SJCRH30 (cell line): ENCODE data around the gene BCL2L15. TPM values are rescaled to one million over a fixed set of nuclear protein-coding genes. Genes with fewer than 3 reads are reported as not detected.

Experiments
- DNase-seq, 2 experiments: peaks; one replicate each; pipeline ENCODE4 v3.0.0-alpha.2; 2015 to 2020
- H3K27ac ChIP-seq: fragments of 250-450 bp; sonication (Bioruptor Pico); 2 replicates; pipeline ENCODE4 v1.5.1; 2020; ENCODE audit warnings: mild to moderate bottlenecking, moderate library complexity
- H3K27me3 ChIP-seq: fragments of 250-450 bp; sonication (Bioruptor Pico); 2 replicates; pipeline ENCODE4 v1.5.1; 2020; ENCODE audit warnings: mild to moderate bottlenecking, moderate library complexity
- H3K36me3 ChIP-seq: fragments of 250-450 bp; sonication (Bioruptor Pico); 2 replicates; pipeline ENCODE4 v1.5.1; 2020; ENCODE audit warnings: mild to moderate bottlenecking, moderate library complexity
- H3K4me1 ChIP-seq: fragments of 250-450 bp; sonication (Bioruptor Pico); 2 replicates; pipeline ENCODE4 v1.5.1; 2020; ENCODE audit warnings: mild to moderate bottlenecking, moderate library complexity
- H3K4me3 ChIP-seq: fragments of 250-450 bp; sonication (Bioruptor Pico); 2 replicates; pipeline ENCODE4 v1.5.1; 2020; ENCODE audit warnings: mild to moderate bottlenecking, moderate library complexity
- H3K9me3 ChIP-seq: fragments of 250-450 bp; sonication (Bioruptor Pico); replicated peaks from 2 replicates; pipeline ENCODE4 v1.5.1; 2020; ENCODE audit warnings: mild to moderate bottlenecking, moderate library complexity
- total RNA-seq: library from RNA; depleted of rRNA; stranded (reverse); fragments of >200 nt; shearing (Covaris generic); gene quantifications from 2 replicates; pipeline ENCODE4 v1.2.3, GENCODE V29; 2014

The BCL2L15 gene
- total RNA-seq, 1 experiment from 2014 or later = 0.18 TPM

GRCh38 chr1:113895961-113896360, 8.6 kb upstream of the BCL2L15 start:
- no peak overlapping the region for H3K27ac ChIP-seq
- no peaks in the 10 kb centered on the region for H3K4me1 ChIP-seq
- DNase-seq = no peak
- no peaks in the 10 kb centered on the region for H3K27me3 ChIP-seq
- peaks cover 8% of the 10 kb centered on the region for H3K36me3 ChIP-seq
- no peak overlapping the region for H3K4me3 ChIP-seq
- H3K9me3 ChIP-seq = no peaks in the 10 kb centered on the region

GRCh38 chr1:113895098-113895497, 7.7 kb upstream of the BCL2L15 start:
- no peaks in the 10 kb centered on the region for H3K4me1 ChIP-seq
- no peak overlapping the region for H3K27ac ChIP-seq
- no peaks in the 10 kb centered on the region for H3K9me3 ChIP-seq
- no peak overlapping the region for H3K4me3 ChIP-seq
- H3K36me3 ChIP-seq = peaks cover 8% of the 10 kb centered on the region
- H3K27me3 ChIP-seq = no peaks in the 10 kb centered on the region
- DNase-seq = no peak

- no peak overlapping the region for H3K4me3 ChIP-seq
- peaks cover 6% of the 10 kb centered on the region for H3K36me3 ChIP-seq
- no peaks in the 10 kb centered on the region for H3K27me3 ChIP-seq
- no peaks in the 10 kb centered on the region for H3K4me1 ChIP-seq
- no peak overlapping the region for H3K27ac ChIP-seq
- H3K9me3 ChIP-seq = no peaks in the 10 kb centered on the region
- DNase-seq = no peak
Measured at GRCh38 chr1:113893267-113893666, 5.9 kb upstream of the BCL2L15 start.

- H3K9me3 ChIP-seq = no peaks in the 10 kb centered on the region
- DNase-seq = no peak
- H3K27me3 ChIP-seq = no peaks in the 10 kb centered on the region
- H3K36me3 ChIP-seq = no peaks in the 10 kb centered on the region; the same call in 1 of the 2 replicates
- H3K27ac ChIP-seq = no peak overlapping the region
- no peak overlapping the region for H3K4me3 ChIP-seq
- no peaks in the 10 kb centered on the region for H3K4me1 ChIP-seq
Measured at GRCh38 chr1:113891631-113892220, 4.3 kb upstream of the BCL2L15 start.

GRCh38 chr1:113890816-113891215, 3.4 kb upstream of the BCL2L15 start:
- Histone ChIP-seq H3K36me3 (no peaks in the 10 kb centered on the region; the same call in 1 of the 2 replicates), H3K4me1 (no peaks in the 10 kb centered on the region), H3K27ac (no peak overlapping the region), H3K9me3 (no peaks in the 10 kb centered on the region), H3K4me3 (no peak overlapping the region), H3K27me3 (no peaks in the 10 kb centered on the region)
- no peak for DNase-seq

- no peak overlapping the region for H3K4me3 ChIP-seq
- DNase-seq = no peak
- H3K4me1 ChIP-seq = no peaks in the 10 kb centered on the region
- no peaks in the 10 kb centered on the region for H3K36me3 ChIP-seq
- H3K27me3 ChIP-seq = no peaks in the 10 kb centered on the region
- no peaks in the 10 kb centered on the region for H3K9me3 ChIP-seq
- H3K27ac ChIP-seq = no peak overlapping the region
Measured at GRCh38 chr1:113886417-113887401, 672 bp downstream of the BCL2L15 start.

- no peak for DNase-seq
Measured at GRCh38 chr1:113881661-113882060, 5.7 kb downstream of the BCL2L15 start.

GRCh38 chr1:113879739-113880038, 7.7 kb downstream of the BCL2L15 start:
- H3K36me3 ChIP-seq = no peaks in the 10 kb centered on the region
- no peak overlapping the region for H3K27ac ChIP-seq
- H3K4me3 ChIP-seq = no peak overlapping the region
- no peaks in the 10 kb centered on the region for H3K4me1 ChIP-seq
- H3K27me3 ChIP-seq = no peaks in the 10 kb centered on the region
- no peak for DNase-seq
- no peaks in the 10 kb centered on the region for H3K9me3 ChIP-seq

More at GRCh38 chr1:113881661-113882060, 5.7 kb downstream of the BCL2L15 start:
- Histone ChIP-seq H3K27me3 (no peaks in the 10 kb centered on the region), H3K27ac (no peak overlapping the region), H3K36me3 (no peaks in the 10 kb centered on the region), H3K4me1 (no peaks in the 10 kb centered on the region), H3K9me3 (no peaks in the 10 kb centered on the region), H3K4me3 (no peak overlapping the region)

- no peak for DNase-seq
- Histone ChIP-seq H3K4me1 (peaks cover 7% of the 10 kb centered on the region; the same call in 1 of the 2 replicates), H3K27me3 (no peaks in the 10 kb centered on the region), H3K27ac (no peak overlapping the region), H3K36me3 (no peaks in the 10 kb centered on the region), H3K9me3 (no peaks in the 10 kb centered on the region), H3K4me3 (no peak overlapping the region)
Measured at GRCh38 chr1:113876176-113876575, 11.2 kb downstream of the BCL2L15 start.

GRCh38 chr1:113875714-113876113, 11.7 kb downstream of the BCL2L15 start:
- Histone ChIP-seq H3K27ac (no peak overlapping the region), H3K4me1 (peaks cover 7% of the 10 kb centered on the region; the same call in 1 of the 2 replicates), H3K27me3 (no peaks in the 10 kb centered on the region), H3K9me3 (no peaks in the 10 kb centered on the region), H3K4me3 (no peak overlapping the region), H3K36me3 (no peaks in the 10 kb centered on the region)
- DNase-seq = no peak

GRCh38 chr1:113874012-113874879, 13.1 kb downstream of the BCL2L15 start:
- Histone ChIP-seq H3K27ac (no peak overlapping the region), H3K4me3 (no peak overlapping the region), H3K9me3 (no peaks in the 10 kb centered on the region), H3K27me3 (no peaks in the 10 kb centered on the region), H3K36me3 (no peaks in the 10 kb centered on the region), H3K4me1 (peaks cover 7% of the 10 kb centered on the region; the same call in 1 of the 2 replicates)
- DNase-seq = no peak

GRCh38 chr1:113872219-113872935, 15.0 kb downstream of the BCL2L15 start:
- no peak overlapping the region for H3K4me3 ChIP-seq
- no peak overlapping the region for H3K27ac ChIP-seq
- peaks cover 7% of the 10 kb centered on the region; the same call in 1 of the 2 replicates for H3K4me1 ChIP-seq
- no peaks in the 10 kb centered on the region for H3K27me3 ChIP-seq
- H3K36me3 ChIP-seq = no peaks in the 10 kb centered on the region
- DNase-seq = no peak
- H3K9me3 ChIP-seq = no peaks in the 10 kb centered on the region

GRCh38 chr1:113871597-113872113, 15.7 kb downstream of the BCL2L15 start, which contains the start of gene PTPN22:
PTPN22 (minus strand) TSS chr1:113871712.
- H3K36me3 ChIP-seq = no peaks in the 10 kb centered on the region
- no peaks in the 10 kb centered on the region for H3K27me3 ChIP-seq
- H3K9me3 ChIP-seq = no peaks in the 10 kb centered on the region
- no peak within 1 kb of the TSS for H3K27ac ChIP-seq
- peak within 1 kb of the TSS; percentile 18; the same call in 1 of the 2 replicates for H3K4me3 ChIP-seq
- peak; percentile 43 to 58 for DNase-seq
- peaks cover 7% of the 10 kb centered on the region; the same call in 1 of the 2 replicates for H3K4me1 ChIP-seq

GRCh38 chr1:113870778-113871177, 16.6 kb downstream of the BCL2L15 start:
- no peaks in the 10 kb centered on the region for H3K36me3 ChIP-seq

More at GRCh38 chr1:113870778-113871177, 16.6 kb downstream of the BCL2L15 start:
- Histone ChIP-seq H3K9me3 (no peaks in the 10 kb centered on the region), H3K27ac (no peak overlapping the region), H3K4me3 (no peak overlapping the region), H3K27me3 (no peaks in the 10 kb centered on the region), H3K4me1 (peaks cover 7% of the 10 kb centered on the region; the same call in 1 of the 2 replicates)
- no peak for DNase-seq
